Hepatocyte (in vitro differentiated cells): ENCODE measurements around the gene CACNA2D1. TPM values are rescaled to one million over a fixed set of nuclear protein-coding genes. Genes with fewer than 3 reads are reported as not detected.
A peak's percentile ranks its signal among the peaks of the same experiment; 100 is the strongest.

Experiments
- DNase-seq: peaks from one replicate; pipeline ENCODE4 v3.0.0-alpha.2; 2016; ENCODE audit warnings: low spot score
- H2AFZ ChIP-seq: fragments of 200-600 bp; sonication (generic); 2 replicates; pipeline ENCODE4 v1.6.0; 2016; ENCODE audit warnings: antibody characterized with exemption, mild to moderate bottlenecking
- H3K27ac ChIP-seq: fragments of 200-600 bp; sonication (generic); 2 replicates; pipeline ENCODE4 v1.5.1; 2016; ENCODE audit warnings: mild to moderate bottlenecking
- H3K27me3 ChIP-seq: fragments of 200-600 bp; sonication (generic); 2 replicates; pipeline ENCODE4 v1.6.1; 2016
- H3K36me3 ChIP-seq: fragments of 200-600 bp; sonication (generic); replicated peaks from 2 replicates; pipeline ENCODE4 v1.5.1; 2016; ENCODE audit warnings: low read depth; ENCODE audit not compliant: insufficient read depth
- H3K4me1 ChIP-seq: fragments of 200-600 bp; sonication (generic); 2 replicates; pipeline ENCODE4 v1.5.1; 2016; ENCODE audit warnings: mild to moderate bottlenecking, moderate library complexity; ENCODE audit not compliant: insufficient read depth
- H3K4me2 ChIP-seq: fragments of 200-600 bp; sonication (generic); 2 replicates; pipeline ENCODE4 v1.6.0; 2016
- H3K4me3 ChIP-seq: fragments of 200-600 bp; sonication (generic); 2 replicates; pipeline ENCODE4 v1.5.1; 2016; ENCODE audit warnings: mild to moderate bottlenecking
- H3K79me2 ChIP-seq: fragments of 200-600 bp; sonication (generic); 2 replicates; pipeline ENCODE4 v1.6.0; 2017; ENCODE audit warnings: mild to moderate bottlenecking
- H3K9me2 ChIP-seq: fragments of 200-600 bp; sonication (generic); replicated peaks from 2 replicates; pipeline ENCODE4 v1.6.0; 2017; ENCODE audit warnings: mild to moderate bottlenecking; ENCODE audit not compliant: insufficient read depth
- H3K9me3 ChIP-seq: fragments of 200-600 bp; sonication (generic); 2 replicates; pipeline ENCODE4 v1.5.1; 2016; ENCODE audit warnings: low read depth, mild to moderate bottlenecking
- H4K20me1 ChIP-seq: fragments of 200-600 bp; sonication (generic); 2 replicates; pipeline ENCODE4 v1.6.0; 2016; ENCODE audit warnings: mild to moderate bottlenecking; ENCODE audit not compliant: insufficient read depth, poor library complexity, severe bottlenecking
- EZH2 ChIP-seq: fragments of 200-600 bp; sonication (generic); IDR thresholded peaks from 2 replicates; pipeline ENCODE4 v1.6.1; 2016; ENCODE audit warnings: antibody characterized with exemption, mild to moderate bottlenecking, borderline replicate concordance
- EZH2phosphoT487 ChIP-seq: fragments of 200-600 bp; sonication (generic); IDR thresholded peaks from one replicate; pipeline ENCODE4 v1.6.1; 2018; ENCODE audit warnings: antibody characterized with exemption, mild to moderate bottlenecking, low read depth, moderate library complexity; ENCODE audit not compliant: unreplicated experiment, severe bottlenecking
- WGBS: methylation state at CpG from one replicate; pipeline ENCODE4 v1.1.6; 2016; ENCODE audit warnings: low lambda C conversion rate; ENCODE audit errors: missing lambda C conversion rate; 5-methylcytosine and 5-hydroxymethylcytosine counted together
- polyA plus RNA-seq: library from polyadenylated mRNA; unstranded; fragments of >200 nt; fragmentation: Nextera tagmentation; extraction: Ambion mirVana; gene quantifications from 2 replicates; pipeline ENCODE4 v1.2.1, GENCODE V29; 2016
- total RNA-seq: library from RNA; depleted of rRNA; stranded (reverse); fragments of >200 nt; gene quantifications from 2 replicates; pipeline ENCODE4 v1.2.3, GENCODE V29; 2014
- TF ChIP-seq, protein P1 (sequence below): fragments of 200-600 bp; sonication (generic); IDR thresholded peaks from 2 replicates; pipeline ENCODE4 v1.5.1; 2016; ENCODE audit warnings: antibody characterized with exemption, mild to moderate bottlenecking; ENCODE audit not compliant: poor library complexity

Gene CACNA2D1
- total and polyA plus RNA-seq, 2 experiments from 2014 or later, result 3.1 to 18.9 TPM

DNA sequence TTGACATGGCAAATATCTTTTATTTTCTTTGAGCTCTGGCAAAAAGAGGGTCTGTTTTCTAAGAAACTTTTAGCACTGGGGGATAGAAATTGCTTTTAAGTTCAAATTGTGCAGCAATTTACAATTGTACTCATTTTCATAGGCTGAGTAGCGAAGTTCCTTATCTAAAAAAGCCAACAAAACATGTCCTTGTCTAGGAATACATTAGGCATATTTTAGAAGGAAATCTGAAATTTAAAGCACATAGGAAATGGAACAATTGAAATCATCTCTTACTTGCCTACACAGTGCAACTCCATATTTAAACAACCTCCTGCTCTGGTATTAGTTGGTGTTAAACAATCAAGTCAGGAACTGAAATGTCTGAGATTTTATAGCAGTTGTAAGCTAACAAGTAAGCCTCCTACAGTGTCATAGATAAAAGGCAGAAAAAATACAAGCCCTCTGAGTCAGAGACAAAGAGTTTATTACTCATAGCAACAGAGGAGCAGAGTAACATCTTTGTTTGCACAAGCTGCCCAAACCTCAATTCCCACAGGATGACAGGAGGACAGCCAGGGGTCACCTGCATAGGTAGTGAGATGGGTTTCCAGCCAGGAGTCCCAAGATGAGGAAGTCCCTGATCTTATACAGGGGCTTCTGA lies 393.6 kb downstream of the CACNA2D1 start:
- H3K4me2 ChIP-seq, result peak overlapping the region; percentile 47
- no peaks in the 10 kb centered on the region for H3K79me2 ChIP-seq
- no peak for TF ChIP-seq EZH2phosphoT487
- TF ChIP-seq, protein P1, sequence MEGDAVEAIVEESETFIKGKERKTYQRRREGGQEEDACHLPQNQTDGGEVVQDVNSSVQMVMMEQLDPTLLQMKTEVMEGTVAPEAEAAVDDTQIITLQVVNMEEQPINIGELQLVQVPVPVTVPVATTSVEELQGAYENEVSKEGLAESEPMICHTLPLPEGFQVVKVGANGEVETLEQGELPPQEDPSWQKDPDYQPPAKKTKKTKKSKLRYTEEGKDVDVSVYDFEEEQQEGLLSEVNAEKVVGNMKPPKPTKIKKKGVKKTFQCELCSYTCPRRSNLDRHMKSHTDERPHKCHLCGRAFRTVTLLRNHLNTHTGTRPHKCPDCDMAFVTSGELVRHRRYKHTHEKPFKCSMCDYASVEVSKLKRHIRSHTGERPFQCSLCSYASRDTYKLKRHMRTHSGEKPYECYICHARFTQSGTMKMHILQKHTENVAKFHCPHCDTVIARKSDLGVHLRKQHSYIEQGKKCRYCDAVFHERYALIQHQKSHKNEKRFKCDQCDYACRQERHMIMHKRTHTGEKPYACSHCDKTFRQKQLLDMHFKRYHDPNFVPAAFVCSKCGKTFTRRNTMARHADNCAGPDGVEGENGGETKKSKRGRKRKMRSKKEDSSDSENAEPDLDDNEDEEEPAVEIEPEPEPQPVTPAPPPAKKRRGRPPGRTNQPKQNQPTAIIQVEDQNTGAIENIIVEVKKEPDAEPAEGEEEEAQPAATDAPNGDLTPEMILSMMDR, result no peak
- no peak for TF ChIP-seq EZH2
- H3K9me3 ChIP-seq, result no peaks in the 10 kb centered on the region
- no peak overlapping the region for H2AFZ ChIP-seq
- peak; percentile 45 for DNase-seq
- H4K20me1 ChIP-seq, result no peaks in the 10 kb centered on the region
- WGBS, result 62% methylated on average over 1 of the region's 1 CpG
- H3K27ac ChIP-seq, result peak overlapping the region; percentile 54
- no peaks in the 10 kb centered on the region for H3K27me3 ChIP-seq
- H3K4me3 ChIP-seq, result no peak overlapping the region
- H3K4me1 ChIP-seq, result peaks cover 16% of the 10 kb centered on the region
- no peaks in the 10 kb centered on the region for H3K9me2 ChIP-seq
- H3K36me3 ChIP-seq, result no peaks in the 10 kb centered on the region

- Histone ChIP-seq H3K4me3 (no peak overlapping the region), H3K27ac (peak overlapping the region; percentile 54), H3K4me2 (peak overlapping the region; percentile 47), H3K79me2 (no peaks in the 10 kb centered on the region), H4K20me1 (no peaks in the 10 kb centered on the region), H3K9me3 (no peaks in the 10 kb centered on the region), H2AFZ (no peak overlapping the region), H3K36me3 (no peaks in the 10 kb centered on the region), H3K27me3 (no peaks in the 10 kb centered on the region), H3K4me1 (peaks cover 16% of the 10 kb centered on the region), H3K9me2 (no peaks in the 10 kb centered on the region)
- peak; percentile 19 for DNase-seq
- 51% methylated on average over 5 of the region's 5 CpGs for WGBS
- TF ChIP-seq EZH2 (no peak), EZH2phosphoT487 (no peak)
- TF ChIP-seq, protein P1, result no peak
These were observed 394.1 kb downstream of the CACNA2D1 start for GRCh38 chr7:82049442-82049841.

DNA sequence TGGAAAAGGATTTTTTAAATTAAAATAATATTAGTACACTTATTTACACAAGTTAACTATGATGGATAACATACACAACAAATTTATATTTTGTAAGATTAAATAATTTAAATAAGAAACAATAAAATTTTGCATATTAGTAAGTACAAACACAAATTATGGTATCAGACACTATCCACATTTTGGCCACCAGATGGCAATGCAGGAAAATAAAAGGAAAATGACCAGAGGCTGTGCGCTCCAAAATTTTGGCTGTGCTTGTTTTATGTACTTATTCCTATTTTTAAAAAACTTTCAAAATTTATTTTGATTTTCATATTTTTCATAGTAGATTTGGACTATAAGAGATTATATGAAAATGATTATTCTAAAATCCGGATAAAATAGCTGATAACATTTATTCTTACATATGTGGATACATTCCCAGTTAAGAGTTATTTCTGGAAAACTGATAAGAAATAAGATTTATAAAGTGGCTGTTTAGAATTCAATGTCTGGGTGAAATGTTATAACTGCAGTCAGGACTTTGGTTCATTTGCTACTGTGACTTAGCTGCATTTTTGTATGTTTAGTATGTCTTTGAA lies 399.0 kb downstream of the CACNA2D1 start:
- no peak overlapping the region for H3K27ac ChIP-seq
- no peaks in the 10 kb centered on the region for H3K79me2 ChIP-seq
- TF ChIP-seq, protein P1, result peak; percentile 91
- TF ChIP-seq EZH2phosphoT487, result no peak
- no peak for TF ChIP-seq EZH2
- peaks cover 4% of the 10 kb centered on the region for H3K4me1 ChIP-seq
- no peaks in the 10 kb centered on the region for H3K9me3 ChIP-seq
- H3K4me2 ChIP-seq, result no peak overlapping the region
- peak; percentile 54 for DNase-seq
- no peaks in the 10 kb centered on the region for H3K36me3 ChIP-seq
- no peak overlapping the region for H3K4me3 ChIP-seq
- no peaks in the 10 kb centered on the region for H3K9me2 ChIP-seq
- no peaks in the 10 kb centered on the region for H4K20me1 ChIP-seq
- H2AFZ ChIP-seq, result no peak overlapping the region
- 30% methylated on average over 2 of the region's 2 CpGs for WGBS
- H3K27me3 ChIP-seq, result no peaks in the 10 kb centered on the region
